Loucy (cell line): ENCODE data around the gene KLC4.

Experiments
- H2AFZ ChIP-seq: fragments of 200-600 bp; sonication (generic); 2 replicates; pipeline ENCODE4 v1.6.0; 2016; ENCODE audit warnings: antibody characterized with exemption, mild to moderate bottlenecking, low read length, moderate library complexity
- H3F3A ChIP-seq: fragments of 200-600 bp; 2 replicates; pipeline ENCODE4 v1.6.0; 2016; ENCODE audit warnings: antibody characterized with exemption, low read depth, mild to moderate bottlenecking
- H3K27me3 ChIP-seq: fragments of 200-600 bp; sonication (generic); 2 replicates; pipeline ENCODE4 v1.6.1; 2014; ENCODE audit warnings: low read length, mild to moderate bottlenecking; ENCODE audit not compliant: insufficient read depth, poor library complexity, severe bottlenecking
- H3K36me3 ChIP-seq: fragments of 200-600 bp; sonication (generic); 2 replicates; pipeline ENCODE4 v1.6.1; 2016; ENCODE audit warnings: low read length; ENCODE audit not compliant: insufficient read depth
- H3K4me1 ChIP-seq: fragments of 200-600 bp; sonication (generic); 2 replicates; pipeline ENCODE4 v1.5.1; 2014; ENCODE audit warnings: low read length, mild to moderate bottlenecking; ENCODE audit not compliant: insufficient read depth, poor library complexity, severe bottlenecking
- H3K4me2 ChIP-seq: fragments of 200-600 bp; sonication (generic); 2 replicates; pipeline ENCODE4 v1.6.0; 2014; ENCODE audit warnings: antibody characterized with exemption, low read length, low read depth, mild to moderate bottlenecking; ENCODE audit not compliant: poor library complexity, severe bottlenecking
- H3K4me3 ChIP-seq: fragments of 200-600 bp; sonication (generic); 2 replicates; pipeline ENCODE4 v1.5.1; 2014; ENCODE audit warnings: low read length, mild to moderate bottlenecking, mixed read lengths; ENCODE audit not compliant: poor library complexity, severe bottlenecking
- H3K79me2 ChIP-seq: fragments of 200-600 bp; sonication (generic); 2 replicates; pipeline ENCODE4 v1.6.1; 2014; ENCODE audit warnings: low read length; ENCODE audit not compliant: insufficient read depth
- H3K9ac ChIP-seq: fragments of 200-600 bp; sonication (generic); 2 replicates; pipeline ENCODE4 v1.6.0; 2014; ENCODE audit warnings: mild to moderate bottlenecking, low read depth, low read length, moderate library complexity; ENCODE audit not compliant: poor library complexity, severe bottlenecking
- H3K9me2 ChIP-seq: fragments of 200-600 bp; sonication (generic); replicated peaks from 2 replicates; pipeline ENCODE4 v1.6.1; 2016; ENCODE audit warnings: low read depth, low read length, mixed read lengths
- H3K9me3 ChIP-seq: fragments of 200-600 bp; sonication (generic); 2 replicates; pipeline ENCODE4 v1.6.1; 2014; ENCODE audit warnings: mild to moderate bottlenecking, antibody characterized with exemption, low read length, low read depth; ENCODE audit not compliant: insufficient read depth
- H4K20me1 ChIP-seq: fragments of 200-600 bp; sonication (generic); 2 replicates; pipeline ENCODE4 v1.6.0; 2014; ENCODE audit warnings: antibody characterized with exemption, low read length, mild to moderate bottlenecking; ENCODE audit not compliant: insufficient read depth, poor library complexity, severe bottlenecking
- CTCF ChIP-seq: fragments of 200-600 bp; sonication (generic); conservative IDR thresholded peaks from 2 replicates; pipeline ENCODE4 v1.5.1; 2014; ENCODE audit warnings: mild to moderate bottlenecking, antibody characterized with exemption, low read length
- EZH2phosphoT487 ChIP-seq: fragments of 200-600 bp; IDR thresholded peaks from 2 replicates; pipeline ENCODE4 v1.6.1; 2018; ENCODE audit warnings: antibody characterized with exemption, mild to moderate bottlenecking, moderate library complexity, borderline replicate concordance

Gene KLC4

GRCh38 chr6:43016176-43016942 lies 43.1 kb upstream of the KLC4 start:
- no peaks in the 10 kb centered on the region for H3K9me3 ChIP-seq
- no peak for TF ChIP-seq CTCF
- no peak for TF ChIP-seq EZH2phosphoT487
- no peaks in the 10 kb centered on the region for H3K9me2 ChIP-seq
- H3K4me2 ChIP-seq = peak overlapping the region; percentile 56
- peak overlapping the region; percentile 32 for H3K9ac ChIP-seq
- H4K20me1 ChIP-seq = no peaks in the 10 kb centered on the region
- no peaks in the 10 kb centered on the region for H3F3A ChIP-seq
- peak overlapping the region; percentile 35 for H3K4me3 ChIP-seq
- no peak overlapping the region for H2AFZ ChIP-seq
- peaks cover 42% of the 10 kb centered on the region for H3K4me1 ChIP-seq
- peaks cover 62% of the 10 kb centered on the region for H3K79me2 ChIP-seq
- H3K36me3 ChIP-seq = peaks cover 19% of the 10 kb centered on the region; the same call in 1 of the 2 replicates
- no peaks in the 10 kb centered on the region for H3K27me3 ChIP-seq

GRCh38 chr6:43016943-43017334 lies 42.5 kb upstream of the KLC4 start:
- H3K9me2 ChIP-seq = no peaks in the 10 kb centered on the region
- H3K4me1 ChIP-seq = peaks cover 42% of the 10 kb centered on the region
- H3K4me2 ChIP-seq = peak overlapping the region; percentile 56
- peak overlapping the region; percentile 32 for H3K9ac ChIP-seq
- H3K9me3 ChIP-seq = no peaks in the 10 kb centered on the region
- H4K20me1 ChIP-seq = no peaks in the 10 kb centered on the region
- no peaks in the 10 kb centered on the region for H3F3A ChIP-seq
- no peak overlapping the region for H2AFZ ChIP-seq
- TF ChIP-seq EZH2phosphoT487 (no peak), CTCF (no peak)
- no peaks in the 10 kb centered on the region for H3K27me3 ChIP-seq
- H3K79me2 ChIP-seq = peaks cover 64% of the 10 kb centered on the region
- H3K36me3 ChIP-seq = peaks cover 13% of the 10 kb centered on the region; the same call in 1 of the 2 replicates
- H3K4me3 ChIP-seq = peak overlapping the region; percentile 35

GRCh38 chr6:43019152-43019551 lies 40.3 kb upstream of the KLC4 start:
- H3K27me3 ChIP-seq = no peaks in the 10 kb centered on the region
- H3K9ac ChIP-seq = no peak overlapping the region
- H3K36me3 ChIP-seq = peaks cover 9% of the 10 kb centered on the region; the same call in 1 of the 2 replicates
- H3K9me3 ChIP-seq = no peaks in the 10 kb centered on the region
- peaks cover 42% of the 10 kb centered on the region for H3K4me1 ChIP-seq
- no peak overlapping the region for H3K4me2 ChIP-seq
- no peak overlapping the region for H2AFZ ChIP-seq
- H3K9me2 ChIP-seq = no peaks in the 10 kb centered on the region
- no peak overlapping the region for H3K4me3 ChIP-seq
- peaks cover 71% of the 10 kb centered on the region for H3K79me2 ChIP-seq
- TF ChIP-seq CTCF (no peak), EZH2phosphoT487 (no peak)
- H3F3A ChIP-seq = no peaks in the 10 kb centered on the region
- peaks cover 18% of the 10 kb centered on the region for H4K20me1 ChIP-seq
